HEK293 (cell line): ENCODE results near the gene RAB11FIP3.
A peak's percentile ranks its signal among the peaks of the same experiment; 100 is the strongest.

ENCODE experiments used
- CTCF ChIA-PET: fragments of 350-600 bp; formaldehyde crosslinking; extraction: SDS; loops from one replicate; lab custom pipeline; 2021; ENCODE audit warnings: antibody characterized with exemption; lab: Yijun Ruan, JAX
- POLR2A ChIA-PET: fragments of 300-600 bp; formaldehyde crosslinking; extraction: SDS; loops from one replicate; lab custom pipeline; 2020; ENCODE audit warnings: antibody characterized with exemption, inconsistent platforms; lab: Yijun Ruan, JAX
- H3K27ac ChIP-seq: fragments of 200-500 bp; sonication (Bioruptor generic); 2 replicates; pipeline ENCODE4 v1.5.1; 2014; ENCODE audit warnings: low read depth, low read length, control low read depth, inconsistent platforms; ENCODE audit errors: extremely low read depth
- H3K36me3 ChIP-seq, 2 experiments: fragments of 200-500 bp in 1 of 2; sonication (Bioruptor generic) in 1 of 2; 1 replicate in 1 of 2; 2 replicates in 1 of 2; pipeline ENCODE4 v1.5.1; 2014 to 2017; ENCODE audit warnings: inconsistent platforms in 2 of 2, low read length in 2 of 2; ENCODE audit not compliant: control insufficient read depth in 2 of 2, insufficient read depth in 1 of 2
- H3K4me1 ChIP-seq: fragments of 200-500 bp; sonication (Bioruptor generic); 2 replicates; pipeline ENCODE4 v1.5.1; 2014; ENCODE audit warnings: mild to moderate bottlenecking, low read length, inconsistent platforms; ENCODE audit not compliant: control insufficient read depth, insufficient read depth
- H3K4me3 ChIP-seq: 2 replicates; pipeline ENCODE4 v1.5.1; 2011; ENCODE audit warnings: low read depth, mild to moderate bottlenecking, control low read depth, low read length, moderate library complexity
- H3K9me3 ChIP-seq: fragments of 200-500 bp; sonication (Bioruptor generic); 2 replicates; pipeline ENCODE4 v1.5.1; 2014; ENCODE audit warnings: low read depth, low read length, inconsistent platforms; ENCODE audit not compliant: control insufficient read depth, insufficient read depth
- ELK4 ChIP-seq: IDR thresholded peaks from 2 replicates; pipeline ENCODE4 v1.6.1; 2011; ENCODE audit warnings: mild to moderate bottlenecking, low read depth, low read length, borderline replicate concordance
- GLIS2 ChIP-seq: fragments of 450-650 bp; formaldehyde crosslinking; IDR thresholded peaks from 2 replicates; pipeline ENCODE4 v1.5.1; 2016; ENCODE audit warnings: missing biosample characterization, missing genetic modification characterization
- HIC1 ChIP-seq: fragments of 450-650 bp; formaldehyde crosslinking; IDR thresholded peaks from 2 replicates; pipeline ENCODE4 v1.5.1; 2016; ENCODE audit warnings: missing biosample characterization, missing genetic modification characterization
- HOXC10 ChIP-seq: sonication (generic); formaldehyde crosslinking; IDR thresholded peaks from 2 replicates; pipeline ENCODE4 v1.8.1; 2023; ENCODE audit warnings: mild to moderate bottlenecking, missing genetic modification reagents
- PATZ1 ChIP-seq: fragments of 450-650 bp; formaldehyde crosslinking; IDR thresholded peaks from 2 replicates; pipeline ENCODE4 v1.5.1; 2016; ENCODE audit warnings: missing biosample characterization, missing genetic modification characterization
- REPIN1 ChIP-seq: fragments of 450-650 bp; formaldehyde crosslinking; IDR thresholded peaks from 2 replicates; pipeline ENCODE4 v1.5.1; 2017; ENCODE audit warnings: missing biosample characterization, missing genetic modification characterization, low read depth
- SALL2 ChIP-seq: fragments of 450-650 bp; formaldehyde crosslinking; IDR thresholded peaks from 2 replicates; pipeline ENCODE4 v1.5.0; 2017; ENCODE audit warnings: missing biosample characterization, mild to moderate bottlenecking, missing genetic modification characterization, borderline replicate concordance
- ZBTB1 ChIP-seq: fragments of 450-650 bp; formaldehyde crosslinking; IDR thresholded peaks from 2 replicates; pipeline ENCODE4 v1.5.1; 2016; ENCODE audit warnings: missing biosample characterization, missing genetic modification characterization
- ZNF174 ChIP-seq: fragments of 450-650 bp; formaldehyde crosslinking; IDR thresholded peaks from 2 replicates; pipeline ENCODE4 v1.5.0; 2017; ENCODE audit warnings: missing biosample characterization, mild to moderate bottlenecking, missing genetic modification characterization
- ZNF23 ChIP-seq: fragments of 450-650 bp; formaldehyde crosslinking; IDR thresholded peaks from 2 replicates; pipeline ENCODE4 v1.5.1; 2016; ENCODE audit warnings: missing biosample characterization, missing genetic modification characterization, borderline replicate concordance
- ZNF24 ChIP-seq: fragments of 450-650 bp; formaldehyde crosslinking; IDR thresholded peaks from 2 replicates; pipeline ENCODE4 v1.5.1; 2016; ENCODE audit warnings: missing biosample characterization, missing genetic modification characterization
- ZNF391 ChIP-seq: fragments of 450-650 bp; formaldehyde crosslinking; IDR thresholded peaks from 2 replicates; pipeline ENCODE4 v1.5.1; 2016; ENCODE audit warnings: low read depth, missing biosample characterization, missing genetic modification characterization, borderline replicate concordance
- ZNF394 ChIP-seq: fragments of 450-650 bp; formaldehyde crosslinking; IDR thresholded peaks from 2 replicates; pipeline ENCODE4 v1.5.1; 2016; ENCODE audit warnings: missing biosample characterization, missing genetic modification characterization, mild to moderate bottlenecking, moderate library complexity, borderline replicate concordance
- ZNF580 ChIP-seq: fragments of 450-650 bp; formaldehyde crosslinking; IDR thresholded peaks from 2 replicates; pipeline ENCODE4 v1.5.1; 2016; ENCODE audit warnings: missing biosample characterization, missing genetic modification characterization
- ZNF629 ChIP-seq: fragments of 450-650 bp; formaldehyde crosslinking; IDR thresholded peaks from 2 replicates; pipeline ENCODE4 v1.5.1; 2017; ENCODE audit warnings: missing biosample characterization, missing genetic modification characterization
- ZNF704 ChIP-seq: fragments of 450-650 bp; formaldehyde crosslinking; IDR thresholded peaks from 2 replicates; pipeline ENCODE4 v1.5.1; 2016; ENCODE audit warnings: missing biosample characterization, missing genetic modification characterization
- ZNF707 ChIP-seq: fragments of 450-650 bp; formaldehyde crosslinking; IDR thresholded peaks from 2 replicates; pipeline ENCODE4 v1.5.1; 2016; ENCODE audit warnings: missing biosample characterization, missing genetic modification characterization
- ZNF747 ChIP-seq: fragments of 450-650 bp; formaldehyde crosslinking; IDR thresholded peaks from 2 replicates; pipeline ENCODE4 v1.5.1; 2016; ENCODE audit warnings: missing biosample characterization, missing genetic modification characterization

Gene RAB11FIP3

GRCh38 chr16:399340-400019, 26.0 kb upstream of the RAB11FIP3 start:
- Histone ChIP-seq H3K9me3 (no peaks in the 10 kb centered on the region), H3K4me3 (no peak overlapping the region), H3K27ac (no peak overlapping the region), H3K4me1 (no peaks in the 10 kb centered on the region), H3K36me3 (peaks cover 0 to 27% of the 10 kb centered on the region in 2 experiments; a peak in 2 of 3 replicates)
- TF ChIP-seq ZNF704 (tag by site-specific recombination) (no peak), ZNF391 (tag by site-specific recombination) (no peak), ZNF23 (tag by site-specific recombination) (no peak), ELK4 (no peak), ZNF394 (tag by site-specific recombination) (no peak), GLIS2 (tag by site-specific recombination) (peak; percentile 16; the same call in 1 of the 2 replicates), ZNF629 (no peak), ZNF747 (tag by site-specific recombination) (no peak), SALL2 (tag by site-specific recombination) (no peak), ZNF707 (tag by site-specific recombination) (no peak), REPIN1 (no peak), ZNF580 (no peak), PATZ1 (tag by site-specific recombination) (peak; percentile 12; the same call in 1 of the 2 replicates), HIC1 (tag by site-specific recombination) (0 out of 2 replicates have a peak, but pooled peaks have one; percentile 3), HOXC10 (no peak), ZNF174 (tag by site-specific recombination) (no peak), ZNF24 (no peak), ZBTB1 (tag by site-specific recombination) (no peak)
- CTCF ChIA-PET, result interaction anchor here (0.6 to 1.3 kb wide), 3 partner anchors 8 to 60 kb away, joined by 3 to 5 read pairs (median 5); no protein-coding TSS in a partner anchor
- POLR2A ChIA-PET, result interaction anchor here (0.6 to 1.1 kb wide), 2 partner anchors 27 to 88 kb away, joined by 3 to 4 read pairs; no protein-coding TSS in a partner anchor
